Esophagus squamous epithelium (tissue), 4 donors: ENCODE data around the gene HECTD2.

Experiments used
- CTCF ChIP-seq, 6 experiments: fragments of 450-650 bp in 4 of 6; fragments of 200-600 bp in 2 of 6; sonication (generic) in 2 of 6; IDR thresholded peaks; one replicate each; pipeline ENCODE4 v1.5.1; 2016 to 2019; ENCODE audit warnings: antibody characterized with exemption in 6 of 6, mild to moderate bottlenecking in 4 of 6, moderate library complexity in 4 of 6
- POLR2A ChIP-seq, 4 donors: fragments of 450-650 bp; IDR thresholded peaks; one replicate each; pipeline ENCODE4 v1.6.1; 2017; ENCODE audit warnings: antibody characterized with exemption in 4 of 4, mild to moderate bottlenecking in 4 of 4, moderate library complexity in 3 of 4

- TF ChIP-seq CTCF (IDR thresholded peaks at IDR 0.05) (no peak), POLR2A (IDR thresholded peaks at IDR 0.05) (no peak)
Measured at GRCh38 chr10:91366704-91367103, 43.4 kb upstream of the HECTD2 start.
